HepG2 (cell line): ENCODE data around the gene GNAL.

Experiments used
- MTF2 ChIP-seq: sonication (generic); formaldehyde crosslinking; IDR thresholded peaks from 2 replicates; pipeline ENCODE4 v1.5.0; 2020; ENCODE audit warnings: missing genetic modification reagents, borderline replicate concordance
- POLR2A ChIP-seq, 2 experiments: IDR thresholded peaks; 2 replicates each; pipeline ENCODE4 v1.6.1; 2011; ENCODE audit warnings: low read depth in 2 of 2, low read length in 2 of 2, mild to moderate bottlenecking in 1 of 2, moderate library complexity in 1 of 2; ENCODE audit not compliant: insufficient read depth in 1 of 2

DNA sequence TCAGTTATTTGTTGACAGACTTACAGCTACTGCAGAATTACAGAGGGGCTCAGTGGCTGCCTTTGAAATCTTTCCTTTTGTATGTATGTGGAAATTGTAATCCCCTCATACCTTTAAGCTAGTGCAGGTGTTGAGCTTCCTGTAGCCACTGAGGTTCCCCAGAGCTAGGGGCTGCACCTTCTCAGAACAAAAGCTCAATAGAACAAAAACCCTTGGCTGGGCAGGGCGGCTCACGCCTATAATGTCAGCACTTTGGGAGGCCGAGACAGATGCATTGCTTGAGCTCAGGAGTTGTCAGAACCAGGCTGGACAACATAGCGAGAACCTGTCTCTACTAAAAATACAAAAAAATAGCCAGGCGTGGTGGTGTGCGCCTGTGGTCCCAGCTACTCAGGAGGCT is 120.8 kb downstream of the GNAL start:
- TF ChIP-seq MTF2 (CRISPR knock-in tag) (no peak), POLR2A (IDR thresholded peaks at IDR 0.05; ENCODE audit: insufficient read depth in 1 of 2, low read depth in 2 of 2, low read length in 2 of 2) (no peak)
